BLaER1 (cell line): ENCODE measurements around the gene MCAM.

Experiments
- H3K27ac ChIP-seq: shearing (Covaris generic); formaldehyde crosslinking; 2 replicates; pipeline ENCODE4 v1.8.1; 2022
- H3K27me3 ChIP-seq: shearing (Covaris generic); formaldehyde crosslinking; 2 replicates; pipeline ENCODE4 v1.8.1; 2022
- H3K36me3 ChIP-seq: shearing (Covaris generic); formaldehyde crosslinking; 2 replicates; pipeline ENCODE4 v1.8.1; 2022
- H3K4me1 ChIP-seq: shearing (Covaris generic); formaldehyde crosslinking; 2 replicates; pipeline ENCODE4 v1.8.1; 2022
- H3K4me2 ChIP-seq: shearing (Covaris generic); formaldehyde crosslinking; 2 replicates; pipeline ENCODE4 v1.8.1; 2022
- H3K4me3 ChIP-seq: shearing (Covaris generic); formaldehyde crosslinking; 2 replicates; pipeline ENCODE4 v1.8.1; 2022
- H3K9ac ChIP-seq: shearing (Covaris generic); formaldehyde crosslinking; 2 replicates; pipeline ENCODE4 v1.8.1; 2022
- H3K9me3 ChIP-seq: shearing (Covaris generic); formaldehyde crosslinking; 2 replicates; pipeline ENCODE4 v1.8.1; 2022
- H4K20me1 ChIP-seq: shearing (Covaris generic); formaldehyde crosslinking; 2 replicates; pipeline ENCODE4 v1.8.1; 2022
- Cebpa-rat ChIP-seq: shearing (Covaris generic); IDR thresholded peaks from 2 replicates; pipeline ENCODE4 v1.8.1; 2022

MCAM gene

DNA sequence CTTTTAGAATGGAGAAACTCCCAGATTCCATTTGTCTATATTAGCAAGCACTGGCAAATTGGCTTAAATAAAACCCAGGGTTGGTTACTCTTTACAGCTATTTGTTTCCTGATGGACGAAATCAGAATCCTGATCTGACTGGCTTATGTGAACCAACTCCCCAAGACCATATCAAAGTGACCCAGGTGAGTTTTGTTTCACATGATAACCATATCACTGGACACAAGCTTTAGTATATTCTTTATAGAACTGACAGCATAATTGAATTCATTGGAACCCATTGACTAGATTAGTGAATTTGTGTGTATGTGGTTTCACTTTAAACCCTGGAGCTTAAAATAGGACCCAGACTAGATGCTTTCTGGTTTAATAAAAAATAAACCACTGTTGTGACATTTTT is 39.3 kb downstream of the MCAM start:
- no peak overlapping the region for H3K9ac ChIP-seq
- peaks cover 87% of the 10 kb centered on the region for H3K36me3 ChIP-seq
- H4K20me1 ChIP-seq, result no peaks in the 10 kb centered on the region
- no peaks in the 10 kb centered on the region for H3K9me3 ChIP-seq
- no peak overlapping the region for H3K4me2 ChIP-seq
- no peaks in the 10 kb centered on the region for H3K4me1 ChIP-seq
- no peak overlapping the region for H3K27ac ChIP-seq
- TF ChIP-seq Cebpa-rat, result no peak
- no peak overlapping the region for H3K4me3 ChIP-seq
- no peaks in the 10 kb centered on the region for H3K27me3 ChIP-seq

- H4K20me1 ChIP-seq, result 0 out of 2 replicates have a peak, but pooled peaks cover 3% of the 10 kb centered on the region
- no peaks in the 10 kb centered on the region for H3K9me3 ChIP-seq
- H3K27me3 ChIP-seq, result no peaks in the 10 kb centered on the region
- no peak overlapping the region for H3K9ac ChIP-seq
- H3K4me1 ChIP-seq, result no peaks in the 10 kb centered on the region
- no peak overlapping the region for H3K27ac ChIP-seq
- H3K4me3 ChIP-seq, result no peak overlapping the region
- H3K4me2 ChIP-seq, result no peak overlapping the region
- no peak for TF ChIP-seq Cebpa-rat
- peaks cover 66% of the 10 kb centered on the region for H3K36me3 ChIP-seq
Measured at GRCh38 chr11:119273721-119274120, 43.2 kb downstream of the MCAM start.

DNA sequence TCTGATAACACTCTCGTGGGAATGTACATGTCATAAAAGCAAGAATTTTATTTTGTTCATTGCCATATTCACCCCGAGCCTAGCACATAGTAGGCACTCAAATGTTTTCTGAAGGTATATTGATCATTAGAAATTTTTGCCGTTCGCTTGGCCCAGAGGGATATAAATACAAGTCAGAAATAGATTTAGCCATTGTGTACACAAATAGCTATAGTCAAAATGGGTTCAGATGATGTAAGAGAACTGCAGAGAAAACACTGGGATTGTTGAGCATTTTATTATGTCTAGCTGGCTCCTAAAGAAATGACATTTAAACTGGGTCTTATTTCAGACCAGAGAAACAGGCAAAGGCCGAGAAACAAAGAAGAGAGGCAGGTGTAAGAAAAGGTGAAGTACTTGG is 49.3 kb downstream of the MCAM start:
- Histone ChIP-seq H3K4me2 (no peak overlapping the region), H3K9ac (no peak overlapping the region)
- TF ChIP-seq Cebpa-rat, result no peak

DNA sequence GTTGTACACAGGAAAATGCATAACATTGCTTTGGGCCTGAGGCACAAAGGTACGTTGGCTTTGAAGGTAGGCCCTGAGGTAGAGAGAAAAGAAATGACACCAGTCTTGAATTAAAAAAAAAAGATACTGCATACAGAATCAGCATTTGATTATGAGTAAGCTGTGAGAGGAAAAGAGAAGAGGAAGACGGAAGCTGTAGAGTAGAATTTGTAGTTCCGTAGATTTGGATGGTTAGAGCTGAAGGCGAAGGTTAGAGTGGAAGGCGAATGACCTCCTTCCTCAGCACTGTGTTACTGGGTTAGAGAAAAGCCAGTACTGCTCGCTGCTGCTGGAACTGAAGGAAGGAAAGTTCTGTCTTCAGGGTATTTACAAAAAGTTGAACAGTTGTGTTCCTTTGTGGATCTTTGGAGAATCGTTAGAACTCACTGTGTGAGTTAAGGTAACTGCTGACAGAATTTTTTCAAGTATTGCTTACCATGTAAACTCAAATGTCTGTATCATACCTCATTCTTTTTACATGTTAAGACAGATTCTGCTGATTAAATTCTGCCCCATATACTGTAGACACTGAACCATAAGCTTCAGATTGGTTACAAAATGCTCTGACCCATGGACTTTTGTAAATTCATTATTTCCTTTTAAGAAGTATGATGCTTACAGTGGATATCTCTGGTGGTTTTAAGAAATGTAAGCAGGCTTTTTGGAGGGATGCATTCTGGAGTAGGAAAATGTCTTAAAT is 50.2 kb downstream of the MCAM start:
- H3K9ac ChIP-seq, result no peak overlapping the region
- TF ChIP-seq Cebpa-rat, result no peak
- 0 out of 2 replicates have a peak overlapping the region, but pooled peaks have one; percentile 60 for H3K4me2 ChIP-seq
- no peak overlapping the region for H3K27ac ChIP-seq
- H3K4me1 ChIP-seq, result peaks cover 56% of the 10 kb centered on the region
- no peaks in the 10 kb centered on the region for H3K9me3 ChIP-seq
- H3K27me3 ChIP-seq, result no peaks in the 10 kb centered on the region
- H3K4me3 ChIP-seq, result no peak overlapping the region
- H3K36me3 ChIP-seq, result no peaks in the 10 kb centered on the region; the same call in 1 of the 2 replicates
- H4K20me1 ChIP-seq, result no peaks in the 10 kb centered on the region

More for the DNA sequence above, 49.3 kb downstream of the MCAM start:
- Histone ChIP-seq H3K27me3 (no peaks in the 10 kb centered on the region), H3K36me3 (peaks cover 8% of the 10 kb centered on the region), H3K4me3 (no peak overlapping the region), H4K20me1 (0 out of 2 replicates have a peak, but pooled peaks cover 3% of the 10 kb centered on the region), H3K9me3 (no peaks in the 10 kb centered on the region), H3K27ac (no peak overlapping the region), H3K4me1 (peaks cover 47% of the 10 kb centered on the region)

- Histone ChIP-seq H4K20me1 (no peaks in the 10 kb centered on the region), H3K36me3 (no peaks in the 10 kb centered on the region; the same call in 1 of the 2 replicates), H3K9ac (no peak overlapping the region), H3K9me3 (no peaks in the 10 kb centered on the region), H3K4me1 (peaks cover 63% of the 10 kb centered on the region), H3K4me2 (peak overlapping the region; percentile 60), H3K27me3 (no peaks in the 10 kb centered on the region), H3K4me3 (no peak overlapping the region), H3K27ac (no peak overlapping the region)
- TF ChIP-seq Cebpa-rat, result no peak
Measured at GRCh38 chr11:119266063-119266462, 50.9 kb downstream of the MCAM start.

DNA sequence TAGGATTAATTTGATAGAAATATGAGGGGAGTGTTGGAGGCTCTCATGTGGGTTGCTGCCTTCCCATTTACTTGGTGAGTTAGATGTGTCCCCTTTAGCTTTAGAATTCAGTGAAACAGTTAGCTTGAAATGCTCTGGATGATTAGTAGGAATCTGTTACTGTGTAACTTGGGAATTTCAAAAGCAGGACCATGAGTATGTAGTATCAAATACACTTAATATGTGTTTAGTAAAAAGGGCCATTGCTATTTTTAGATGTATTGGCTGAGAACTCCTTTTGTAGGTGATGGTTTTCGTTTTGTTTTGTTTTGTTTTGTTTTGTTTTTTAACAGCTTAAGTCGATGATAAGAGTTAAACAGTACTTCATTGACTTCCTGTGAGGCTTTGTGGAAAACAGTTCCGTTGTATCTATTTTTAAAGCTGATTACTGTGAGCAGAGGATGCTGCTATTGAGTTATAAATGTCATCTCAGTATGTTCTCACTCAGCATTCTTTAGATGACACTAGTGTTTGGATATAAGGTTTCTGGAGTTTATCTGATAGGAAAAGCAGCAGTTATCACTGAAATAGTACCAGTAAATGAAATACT is 53.5 kb downstream of the MCAM start:
- Histone ChIP-seq H3K9ac (peak overlapping the region; percentile 38), H3K4me3 (peak overlapping the region; percentile 27; the same call in 1 of the 2 replicates), H3K4me1 (peaks cover 89% of the 10 kb centered on the region), H3K4me2 (peak overlapping the region; percentile 86), H3K27ac (peak overlapping the region; percentile 77), H3K9me3 (no peaks in the 10 kb centered on the region), H3K27me3 (no peaks in the 10 kb centered on the region), H4K20me1 (no peaks in the 10 kb centered on the region), H3K36me3 (no peaks in the 10 kb centered on the region; the same call in 1 of the 2 replicates)
- TF ChIP-seq Cebpa-rat, result no peak

GRCh38 chr11:119262668-119263351 is 54.1 kb downstream of the MCAM start:
- Histone ChIP-seq H4K20me1 (no peaks in the 10 kb centered on the region), H3K9ac (peak overlapping the region; percentile 38; the same call in 1 of the 2 replicates), H3K4me1 (peaks cover 95% of the 10 kb centered on the region), H3K9me3 (no peaks in the 10 kb centered on the region), H3K27me3 (no peaks in the 10 kb centered on the region), H3K27ac (peak overlapping the region; percentile 77), H3K4me3 (peak overlapping the region; percentile 22; the same call in 1 of the 2 replicates), H3K4me2 (peak overlapping the region; percentile 86), H3K36me3 (no peaks in the 10 kb centered on the region; the same call in 1 of the 2 replicates)
- no peak for TF ChIP-seq Cebpa-rat

DNA sequence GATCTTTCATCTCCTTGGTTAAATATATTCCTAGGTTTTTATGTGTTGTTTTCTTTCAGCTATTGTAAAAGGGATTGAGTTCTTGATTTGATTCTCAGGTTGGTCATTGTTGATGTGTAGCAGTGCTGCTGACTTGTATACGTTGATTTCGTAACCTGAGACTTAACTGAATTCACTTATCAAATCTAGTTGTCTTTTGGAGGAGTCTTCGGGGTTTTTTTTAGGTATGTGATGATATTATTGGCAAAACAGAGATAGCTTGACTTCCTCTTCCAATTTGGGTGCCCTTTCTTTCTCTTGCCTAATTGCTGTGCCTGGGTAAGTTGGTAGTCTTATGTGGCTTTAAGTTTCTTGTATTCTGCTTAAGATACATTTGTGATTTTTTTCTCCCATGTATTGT is 57.9 kb downstream of the MCAM start:
- Histone ChIP-seq H3K4me2 (peak overlapping the region; percentile 53), H3K27me3 (no peaks in the 10 kb centered on the region), H3K9me3 (no peaks in the 10 kb centered on the region), H3K4me3 (no peak overlapping the region), H4K20me1 (no peaks in the 10 kb centered on the region), H3K36me3 (peaks cover 11% of the 10 kb centered on the region), H3K9ac (no peak overlapping the region), H3K4me1 (peaks cover 65% of the 10 kb centered on the region), H3K27ac (no peak overlapping the region)
- no peak for TF ChIP-seq Cebpa-rat
